ENCODE data around the gene ARMH1.
"Not testable (repeated sequence)": the region's sequence is repeated elsewhere in the genome, so short reads cannot be mapped to it uniquely, and the experiment has no call there.

The ARMH1 gene

DNA sequence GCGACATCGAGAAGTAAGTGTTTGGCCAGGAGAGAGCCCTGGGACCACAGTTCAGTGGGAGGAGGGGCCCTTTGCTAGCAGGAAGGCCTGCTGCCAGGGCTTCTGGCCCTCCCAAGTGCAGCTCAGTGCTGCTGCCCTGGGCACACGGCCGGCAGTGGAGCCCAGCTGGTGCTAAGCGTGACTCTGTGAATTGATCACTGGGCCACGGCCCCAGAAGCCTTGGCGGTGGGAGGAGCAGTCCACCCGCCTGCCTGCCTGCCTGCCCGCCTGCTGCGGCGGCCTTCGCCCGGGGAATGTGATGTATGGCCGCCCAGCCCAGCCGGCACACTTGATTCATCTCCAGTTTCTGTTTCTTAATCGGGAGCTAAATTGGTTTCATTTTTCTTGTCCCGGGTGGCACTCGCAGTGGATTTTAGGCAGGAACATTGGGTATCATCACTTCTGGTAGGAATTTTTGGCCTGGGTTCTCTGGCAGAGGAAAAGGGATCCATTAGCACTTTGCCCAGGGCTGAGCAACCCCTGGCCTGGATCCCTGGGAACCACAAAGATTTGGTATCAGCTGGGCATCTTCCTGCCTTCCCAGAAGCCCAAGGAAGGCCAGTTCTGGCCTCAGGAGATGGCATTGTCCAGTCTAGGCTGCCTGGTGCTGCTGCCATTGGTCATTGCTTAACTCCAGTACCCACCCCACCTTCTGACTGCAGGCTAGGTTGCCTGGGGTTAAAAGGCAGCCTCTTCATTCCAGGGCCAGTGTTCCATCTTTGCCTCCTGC, 28.9 kb upstream of the ARMH1 start:
- no peak for DNase-seq

GRCh38 chr1:44646261-44647110, 28.0 kb upstream of the ARMH1 start:
- no peak for DNase-seq

- DNase-seq, result no peak
Measured at GRCh38 chr1:44647896-44648295, 26.6 kb upstream of the ARMH1 start.

DNA sequence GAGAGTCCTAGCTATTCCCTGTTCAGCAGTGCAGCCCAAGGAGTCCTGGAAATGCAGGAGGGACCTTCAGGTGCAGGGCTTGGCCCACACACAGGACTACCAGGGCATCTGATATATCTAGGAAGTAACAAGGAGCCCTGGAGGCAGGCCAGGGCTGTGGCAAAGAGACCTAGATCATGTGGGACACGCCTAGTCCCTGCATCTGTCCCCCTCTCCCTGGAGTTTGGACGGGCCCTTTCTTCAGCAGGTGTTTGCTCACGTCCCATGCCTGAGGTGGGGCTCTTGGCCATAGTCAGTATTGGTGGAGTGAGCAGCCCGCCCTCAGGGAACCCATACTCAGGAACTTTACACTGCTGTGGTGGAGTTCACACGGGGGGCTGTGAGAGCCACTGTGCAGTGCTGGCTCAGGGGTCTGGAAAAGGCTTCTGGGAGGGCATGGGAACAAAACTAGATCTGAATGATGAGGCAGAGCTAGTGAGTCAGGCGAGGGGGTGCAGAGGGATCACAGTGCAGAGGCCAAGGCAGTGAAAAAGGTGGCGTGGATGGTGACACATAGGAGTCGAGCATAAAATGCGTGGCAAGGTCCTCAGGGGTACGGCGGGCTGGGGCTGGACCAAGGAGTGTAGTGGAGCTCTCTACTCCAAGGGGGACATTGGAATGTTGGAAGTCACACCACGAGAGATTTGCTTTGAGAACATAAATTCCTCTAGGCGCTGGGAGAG, 25.8 kb upstream of the ARMH1 start:
- no peak for DNase-seq

- DNase-seq, result no peak
Measured at GRCh38 chr1:44649788-44650158, 24.7 kb upstream of the ARMH1 start.

DNA sequence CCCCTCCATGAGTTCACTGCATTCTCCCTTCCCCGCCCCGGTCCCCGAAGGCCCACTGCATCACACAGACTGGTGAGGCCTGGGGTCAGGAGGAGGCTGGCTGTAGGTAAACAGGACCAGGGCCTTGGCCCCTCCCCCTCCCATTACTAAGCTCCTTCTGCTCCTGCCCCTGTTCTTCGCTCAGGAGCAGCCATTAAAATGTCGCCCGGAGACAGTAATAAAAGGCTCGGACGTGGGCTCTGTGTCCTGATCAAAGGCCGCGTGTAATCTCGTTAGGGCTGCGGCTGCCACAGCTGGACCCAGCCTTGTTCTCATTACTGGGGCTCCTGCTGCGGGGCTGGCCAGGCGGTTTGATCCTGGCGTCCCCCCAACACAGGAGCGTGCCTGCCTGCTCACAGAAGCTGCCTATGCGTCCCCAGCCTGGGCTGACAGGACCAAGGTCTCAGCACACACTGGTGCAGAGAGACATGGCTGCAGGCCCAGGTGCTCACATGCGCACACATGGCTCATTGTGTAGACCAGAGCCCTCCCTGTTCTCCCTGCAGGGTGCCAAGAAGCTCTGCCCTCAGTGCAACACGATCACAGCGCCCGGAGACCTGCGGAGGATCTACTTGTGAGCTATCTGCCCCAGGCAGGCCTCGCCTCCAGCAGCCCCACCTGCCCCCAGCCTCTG, 24.2 kb upstream of the ARMH1 start:
- DNase-seq, result no peak

GRCh38 chr1:44651069-44651468, 23.4 kb upstream of the ARMH1 start:
- DNase-seq, result no peak

GRCh38 chr1:44652445-44653106, 21.9 kb upstream of the ARMH1 start:
- DNase-seq, result peak; percentile 84 to 85

- no peak for DNase-seq
Measured at GRCh38 chr1:44653107-44653964, 21.2 kb upstream of the ARMH1 start.

- DNase-seq, result no peak
Measured at GRCh38 chr1:44654621-44655187, 19.8 kb upstream of the ARMH1 start.

DNA sequence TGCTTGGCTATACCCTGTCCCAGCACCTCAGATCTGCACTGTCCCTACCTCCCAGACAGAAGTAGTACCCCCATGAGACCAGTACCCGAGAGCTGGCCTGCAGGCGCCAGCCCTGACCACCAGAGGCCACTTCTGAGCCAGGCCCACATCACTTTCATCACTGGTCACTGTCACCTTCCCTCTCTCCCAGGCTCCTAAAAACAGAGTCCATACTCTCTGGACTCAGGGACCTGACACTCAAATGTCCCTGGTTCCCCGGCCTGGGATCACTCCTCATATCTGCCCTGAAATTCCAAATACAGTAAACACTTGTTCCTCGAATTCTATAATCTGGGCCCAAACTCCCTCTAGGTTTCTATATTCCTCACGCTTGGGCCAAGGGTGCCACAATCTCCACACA, 18.9 kb upstream of the ARMH1 start:
- DNase-seq, result peak in 1 of 2 donors; percentile 13

GRCh38 chr1:44659566-44659965, 14.9 kb upstream of the ARMH1 start:
- no peak for DNase-seq

GRCh38 chr1:44660176-44660575, 14.3 kb upstream of the ARMH1 start:
- DNase-seq, result no peak

DNA sequence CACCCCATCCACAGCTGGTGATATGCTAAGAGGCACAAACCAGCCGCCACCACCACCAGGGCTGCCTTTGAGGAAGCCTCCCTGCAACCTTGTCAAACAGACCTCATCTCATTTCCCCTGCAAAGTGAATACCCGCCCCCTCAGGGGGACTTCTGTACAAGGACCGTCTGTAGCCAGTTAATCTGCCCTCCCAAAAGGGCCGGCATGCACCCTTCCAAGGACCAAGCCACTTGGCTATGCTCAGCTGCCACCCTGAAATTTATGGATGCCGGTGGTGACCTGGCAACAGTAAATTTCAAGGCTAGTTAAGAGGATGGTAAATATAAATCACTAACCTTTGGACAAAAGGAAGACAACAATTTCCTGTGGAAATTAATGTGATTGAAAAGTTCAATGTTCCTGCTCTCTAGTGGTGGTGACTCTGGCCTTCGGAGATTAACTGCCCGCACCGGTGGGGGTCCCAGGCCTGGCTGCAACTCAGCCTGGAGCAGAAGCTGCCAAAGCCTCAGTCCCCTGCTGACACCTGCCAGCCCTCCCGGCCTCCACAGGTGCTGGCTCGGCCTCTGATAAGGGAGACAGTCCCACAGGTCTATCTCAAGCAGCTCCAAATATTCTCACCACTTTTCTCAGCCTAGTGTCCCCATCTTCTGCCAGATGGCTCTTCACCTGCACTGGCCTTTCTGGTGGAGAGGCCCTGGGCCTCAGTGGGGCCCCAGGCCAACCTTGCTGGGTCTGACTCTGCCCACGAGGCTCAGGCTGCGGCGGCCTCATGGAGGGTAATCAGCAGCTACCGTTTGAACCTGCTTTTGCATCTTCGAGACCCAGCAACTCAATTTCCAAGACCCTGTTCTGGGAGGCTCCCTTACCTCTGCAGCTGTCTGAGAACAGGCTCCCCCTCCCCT, 12.5 kb upstream of the ARMH1 start:
- no peak for DNase-seq

- no peak for DNase-seq
Measured at GRCh38 chr1:44662683-44663030, 11.9 kb upstream of the ARMH1 start.

GRCh38 chr1:44663417-44663816, 11.1 kb upstream of the ARMH1 start:
- no peak for DNase-seq

DNA sequence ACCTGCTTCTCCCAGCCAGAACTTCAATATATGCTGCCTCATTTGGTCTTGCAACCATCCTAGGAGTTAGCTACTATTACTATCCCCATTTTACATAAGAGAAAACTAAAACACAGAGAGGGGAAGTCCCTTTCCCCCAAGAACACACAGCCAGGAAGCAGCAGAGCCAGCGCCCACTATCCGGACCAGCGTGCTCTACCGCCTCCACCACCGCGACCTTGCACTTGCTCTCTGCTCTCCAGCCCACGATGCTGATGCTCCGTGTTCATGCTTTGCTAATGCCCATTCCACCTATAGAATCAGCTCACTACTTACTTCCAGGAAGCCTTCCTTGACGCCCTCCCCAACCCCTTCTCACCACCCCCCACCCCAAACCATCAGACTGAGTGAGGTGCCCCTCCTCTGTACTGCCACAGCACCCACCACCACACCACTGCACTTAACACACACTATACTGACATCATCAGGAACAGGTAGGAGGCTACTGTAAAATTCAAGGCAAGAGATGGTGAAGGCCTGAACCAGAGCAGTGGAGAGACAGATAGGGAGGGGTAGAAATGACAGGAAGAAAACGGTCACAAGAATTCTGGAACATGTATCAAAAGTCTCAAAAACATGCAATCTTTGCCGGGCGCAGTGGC, 9.7 kb upstream of the ARMH1 start:
- DNase-seq, result peak; percentile 44 to 55

DNA sequence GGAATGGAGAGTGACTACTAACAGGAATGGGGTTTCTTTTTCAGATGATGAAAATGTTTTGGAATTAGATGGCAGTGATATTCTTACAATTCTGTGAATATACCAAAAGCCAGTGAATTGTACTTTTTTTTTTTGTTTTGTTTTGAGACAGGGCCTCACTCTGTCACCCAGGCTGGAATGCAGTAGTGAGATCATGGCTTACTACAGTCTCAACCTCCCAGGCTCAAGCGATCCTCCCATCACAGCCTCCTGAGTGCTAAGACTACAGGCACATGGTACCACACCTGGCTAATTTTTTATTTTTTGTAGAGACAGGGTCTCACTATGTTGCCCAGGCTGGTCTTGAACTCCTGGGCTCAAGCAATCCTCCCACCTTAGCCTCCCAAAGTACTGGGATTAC, 7.8 kb upstream of the ARMH1 start:
- not testable (repeated sequence) for DNase-seq

Data from stimulated activated CD4-positive, alpha-beta T cell treated with anti-CD3 and anti-CD28 coated beads, Interleukin-2, amount 100 ng/mL, for 24 hours (primary cell).